GM21825 (cell line): ENCODE results near the gene MLN.
A peak's percentile ranks its signal among the peaks of the same experiment; 100 is the strongest.

Experiments
- ATAC-seq: cut with Tn5 transposase; IDR thresholded peaks from one replicate; pipeline ENCODE4 v1.9.1; 2021; ENCODE audit warnings: mild to moderate bottlenecking, moderate library complexity; ENCODE audit not compliant: unreplicated experiment

Gene MLN, protein sequence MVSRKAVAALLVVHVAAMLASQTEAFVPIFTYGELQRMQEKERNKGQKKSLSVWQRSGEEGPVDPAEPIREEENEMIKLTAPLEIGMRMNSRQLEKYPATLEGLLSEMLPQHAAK

DNA sequence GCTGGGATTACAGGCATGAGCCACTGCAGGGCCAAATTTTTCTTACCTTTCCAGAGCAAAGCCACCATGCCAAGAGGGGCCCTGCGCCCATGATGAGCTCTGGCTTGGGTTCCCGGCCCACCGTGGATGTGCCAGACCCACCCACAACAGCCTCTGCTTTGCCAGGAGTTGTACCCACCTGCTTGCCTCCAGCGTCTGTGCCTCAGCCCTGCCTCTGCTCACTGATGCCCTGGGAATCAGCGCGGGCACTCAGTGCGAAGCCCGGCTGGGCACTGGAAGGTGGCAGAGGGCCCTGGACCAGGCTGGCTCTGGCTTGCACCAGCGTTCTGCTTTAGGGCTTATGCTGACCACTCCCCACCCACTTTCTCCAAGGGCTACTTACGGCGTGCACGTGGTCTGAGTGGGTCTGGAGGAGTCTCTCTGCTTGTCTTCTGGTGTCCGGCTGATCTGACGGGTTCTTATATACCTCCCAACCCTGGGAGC, at the start of gene MLN:
TSS of gene MLN (minus strand) at position 433 of the 483 bp plus-strand sequence. CDS start 2,840 bp downstream, outside the sequence.
- ATAC-seq = no peak

- no peak for ATAC-seq
These were observed 49.2 kb upstream of the MLN start for GRCh38 chr6:33853026-33853425.

- no peak for ATAC-seq
These were observed 48.2 kb upstream of the MLN start for GRCh38 chr6:33851959-33852358.

GRCh38 chr6:33850869-33851541, 47.2 kb upstream of the MLN start:
- ATAC-seq = no peak

DNA sequence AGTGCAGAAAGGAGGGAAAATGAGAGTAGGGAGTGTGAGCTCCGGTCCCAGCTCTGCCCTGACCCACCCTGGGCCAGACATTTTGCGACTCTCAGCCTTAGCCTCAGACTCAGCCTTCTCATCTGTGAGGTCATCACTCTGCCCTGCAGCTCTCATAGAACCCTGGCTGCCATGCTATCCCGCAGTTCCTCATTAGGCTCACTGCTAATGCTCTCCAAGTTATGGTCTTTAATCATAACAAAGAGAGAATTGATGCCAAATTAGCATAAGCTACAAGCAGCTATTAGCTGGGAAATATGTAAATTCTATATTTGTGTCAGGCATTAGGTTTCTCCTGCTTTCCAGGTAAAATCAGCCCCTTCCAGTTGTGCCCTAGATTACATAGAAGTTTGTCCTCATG, 46.5 kb upstream of the MLN start:
- ATAC-seq = no peak

GRCh38 chr6:33849500-33850075, 45.8 kb upstream of the MLN start:
- ATAC-seq = no peak

DNA sequence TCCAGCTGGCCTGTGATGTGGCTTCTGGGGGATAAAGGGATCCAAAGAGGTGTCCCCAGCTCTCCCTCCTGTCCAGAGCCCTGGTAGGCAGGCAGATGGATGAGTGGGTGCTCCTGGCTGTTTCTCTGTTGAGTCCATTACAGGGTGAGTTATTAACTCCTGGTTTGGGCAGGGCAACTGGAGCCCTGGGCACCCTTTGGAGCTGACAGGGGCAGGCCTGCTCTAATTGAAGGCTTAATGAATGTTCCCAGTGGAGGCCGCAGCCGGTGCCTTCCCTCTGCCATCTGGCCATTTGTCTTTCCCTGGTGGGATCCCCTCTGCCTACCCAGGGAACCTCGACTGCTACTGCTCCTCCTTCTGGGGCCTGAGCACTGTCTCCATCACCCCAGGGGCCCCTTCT, 44.7 kb upstream of the MLN start:
- no peak for ATAC-seq

- ATAC-seq = no peak
These were observed 44.1 kb upstream of the MLN start for GRCh38 chr6:33847867-33848266.

DNA sequence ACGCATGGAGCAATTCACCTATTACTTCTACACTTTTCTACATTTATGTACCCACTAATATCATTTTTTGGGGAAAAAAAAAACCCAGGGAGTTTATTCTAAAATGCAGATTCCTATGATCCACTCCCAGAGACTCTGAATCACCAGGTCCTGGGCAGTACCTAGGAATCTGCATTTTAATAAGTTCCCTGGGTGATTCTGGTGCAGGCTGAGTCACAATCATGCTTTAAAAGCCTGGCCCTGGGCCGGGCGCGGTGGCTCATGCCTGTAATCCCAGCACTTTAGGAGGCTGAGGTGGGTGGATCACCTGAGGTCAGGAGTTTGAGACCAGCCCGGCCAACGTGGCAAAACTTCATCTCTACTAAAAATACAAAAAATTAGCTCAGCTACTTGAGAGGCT, 43.3 kb upstream of the MLN start:
- ATAC-seq = no peak

DNA sequence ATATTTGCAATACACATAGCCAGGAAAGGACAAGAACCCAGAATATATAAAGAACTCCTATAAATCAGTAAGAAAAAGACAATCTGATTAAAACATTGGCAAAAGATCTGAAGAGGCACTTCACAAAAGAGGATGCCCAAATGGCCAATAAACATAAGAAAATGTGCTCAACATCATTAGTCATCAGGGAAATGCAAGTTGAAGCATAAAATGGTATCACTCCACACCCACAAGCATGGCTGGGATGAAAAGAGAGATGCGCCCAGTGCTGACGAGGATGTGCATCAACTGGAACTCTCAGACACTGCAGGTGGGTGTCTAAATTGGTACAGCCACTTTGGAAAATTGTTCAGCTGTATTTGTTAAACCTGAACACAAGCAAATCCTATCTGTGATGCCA, 42.4 kb upstream of the MLN start:
- ATAC-seq = no peak

- no peak for ATAC-seq
These were observed 41.4 kb upstream of the MLN start for GRCh38 chr6:33845031-33845745.

GRCh38 chr6:33843131-33844121, 39.6 kb upstream of the MLN start:
- ATAC-seq = no peak

GRCh38 chr6:33841868-33842267, 38.1 kb upstream of the MLN start:
- ATAC-seq = no peak

DNA sequence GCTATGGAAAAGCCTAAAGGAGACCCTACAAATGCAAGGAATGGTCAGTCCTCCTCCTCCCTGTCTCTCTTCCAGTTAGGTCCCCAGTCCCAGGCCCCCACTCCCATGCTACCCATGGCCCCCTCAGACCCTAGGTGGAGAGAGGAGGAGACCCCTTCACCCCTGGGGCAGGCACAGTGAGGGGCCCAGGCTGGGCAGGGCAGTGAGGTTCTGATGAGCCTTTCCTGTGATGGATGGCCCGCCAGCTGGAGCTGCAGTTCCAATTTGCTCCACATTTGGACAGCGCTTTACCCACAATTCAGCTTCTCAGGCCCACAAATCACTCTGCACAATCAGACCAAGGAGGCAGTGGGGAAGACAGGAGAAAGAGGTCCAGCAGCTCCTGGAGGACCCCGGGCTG, 37.3 kb upstream of the MLN start:
- no peak for ATAC-seq

DNA sequence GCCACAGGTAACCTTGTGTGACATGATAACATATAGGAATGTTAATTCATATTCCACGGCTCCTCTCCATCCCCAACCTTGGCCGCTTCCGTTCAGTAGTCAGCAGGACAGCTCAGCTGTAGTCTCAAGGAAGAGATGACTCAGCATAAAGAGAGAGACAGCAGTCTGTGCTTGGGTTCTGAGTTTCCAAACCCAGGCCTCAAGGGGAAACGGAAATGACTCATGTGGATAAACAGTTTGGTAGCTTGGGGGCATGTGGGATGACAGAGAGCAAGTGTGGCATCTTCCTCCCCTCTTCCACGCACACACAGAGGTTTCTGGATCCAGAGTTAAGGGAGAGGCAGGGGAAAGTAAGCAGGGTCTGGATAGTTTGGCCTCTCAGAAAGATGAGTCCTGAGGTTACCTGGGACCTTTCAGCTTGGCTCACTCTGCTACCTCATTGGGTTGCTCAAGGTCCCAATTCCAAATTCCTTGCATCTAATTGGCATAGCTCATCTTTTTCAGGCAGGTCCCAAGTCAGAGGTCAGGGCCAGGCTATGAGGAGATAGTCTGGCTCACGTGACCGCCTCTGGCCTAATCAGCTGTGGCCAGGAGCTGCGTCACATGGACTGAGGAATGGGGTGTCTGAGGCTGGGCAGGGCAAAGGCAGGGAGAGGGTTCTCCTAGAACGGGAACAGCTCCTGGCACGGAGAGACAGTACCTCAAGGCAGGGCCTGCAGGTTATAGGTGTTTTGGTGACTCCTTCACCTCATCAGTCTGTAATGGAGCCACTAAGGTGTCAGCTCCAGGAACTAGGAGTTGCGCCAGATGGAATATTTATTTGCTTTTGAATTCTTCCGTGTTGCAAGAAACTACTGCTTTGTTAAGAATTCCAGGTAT, 36.5 kb upstream of the MLN start:
- ATAC-seq = peak; percentile 73

GRCh38 chr6:33839399-33840047, 35.7 kb upstream of the MLN start:
- no peak for ATAC-seq

DNA sequence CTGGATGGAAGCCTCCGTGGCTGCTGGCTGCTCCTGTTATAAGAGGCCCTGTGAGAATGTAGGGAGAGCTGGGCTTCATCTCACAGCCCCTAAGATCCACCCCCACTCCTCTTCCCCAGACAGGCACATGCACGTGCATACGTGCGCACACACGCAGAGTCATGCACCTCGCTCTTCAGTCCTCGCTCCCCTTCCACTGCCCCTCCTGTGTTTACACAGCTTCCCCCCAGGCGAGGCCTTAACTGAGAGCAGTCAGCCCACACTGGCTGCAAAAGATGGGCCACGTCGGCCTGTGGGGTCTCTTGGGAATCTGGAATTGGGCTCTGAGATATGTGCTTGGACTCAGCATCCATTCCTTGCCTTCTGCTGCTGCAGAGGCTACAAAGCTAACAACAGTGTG, 35.2 kb upstream of the MLN start:
- no peak for ATAC-seq

DNA sequence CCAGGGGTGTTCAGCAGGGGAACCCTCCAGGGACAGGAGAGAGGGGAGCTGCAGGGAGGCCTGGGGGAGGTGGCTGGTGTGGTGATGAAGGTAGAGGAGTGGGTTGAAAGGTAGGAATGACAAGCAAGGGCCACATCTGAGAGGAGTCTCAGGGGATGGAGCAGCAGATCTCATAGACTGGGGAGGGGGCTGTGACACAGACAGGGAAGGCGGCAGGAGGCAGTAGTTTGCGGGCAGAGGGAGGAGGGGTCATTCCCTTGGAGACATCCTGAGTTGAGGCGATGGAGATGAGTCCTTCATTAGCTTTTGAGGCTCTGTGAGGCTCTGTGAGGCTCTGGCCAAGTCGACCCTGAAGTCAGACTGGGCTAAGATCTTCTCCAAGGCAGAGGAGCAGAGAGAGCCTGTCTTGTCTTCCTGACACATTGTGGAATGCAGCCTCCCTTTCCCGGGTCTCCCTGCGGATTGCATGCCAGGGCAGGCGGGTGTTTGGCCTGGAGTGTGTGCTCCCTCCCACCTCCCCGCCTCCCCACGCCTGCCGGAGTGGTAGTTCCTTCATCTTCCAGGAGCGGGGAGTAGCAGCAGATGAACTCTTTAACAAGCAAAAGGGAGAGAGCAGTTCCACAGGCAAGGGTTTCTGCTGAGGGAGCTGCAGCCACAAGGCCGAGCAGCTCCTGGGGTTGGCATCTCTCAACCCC, 34.3 kb upstream of the MLN start:
- no peak for ATAC-seq
